Measurements from ENCODE around the gene CEP164.

- TF ChIP-seq POLR2A (IDR thresholded peaks at IDR 0.05) (no peak), CTCF (IDR thresholded peaks at IDR 0.05 in 4 of 5, conservative IDR thresholded peaks at IDR 0.05 in 1 of 5) (no peak)
Measured at GRCh38 chr11:117354550-117354949, 26.9 kb downstream of the CEP164 start.

Data from gastrocnemius medialis (tissue), 4 donors.